GM19324 (cell line): ENCODE measurements around the gene PTPRD.

Source experiments
- ATAC-seq: cut with Tn5 transposase; IDR thresholded peaks from one replicate; pipeline ENCODE4 v1.9.1; 2021; ENCODE audit warnings: mild to moderate bottlenecking, moderate library complexity; ENCODE audit not compliant: unreplicated experiment, low FRiP score

Gene PTPRD

GRCh38 chr9:8684978-8685708 lies 1927.7 kb downstream of the PTPRD start:
- no peak for ATAC-seq

GRCh38 chr9:8683496-8683895 lies 1929.3 kb downstream of the PTPRD start:
- no peak for ATAC-seq

GRCh38 chr9:8680658-8681057 lies 1932.1 kb downstream of the PTPRD start:
- ATAC-seq, result no peak

- no peak for ATAC-seq
Measured at GRCh38 chr9:8680157-8680556, 1932.6 kb downstream of the PTPRD start.

GRCh38 chr9:8679371-8679822 lies 1933.4 kb downstream of the PTPRD start:
- no peak for ATAC-seq

- ATAC-seq, result no peak
Measured at GRCh38 chr9:8677741-8678140, 1935.1 kb downstream of the PTPRD start.

- ATAC-seq, result no peak
Measured at GRCh38 chr9:8674536-8674935, 1938.3 kb downstream of the PTPRD start.

GRCh38 chr9:8673830-8674229 lies 1939.0 kb downstream of the PTPRD start:
- no peak for ATAC-seq

DNA sequence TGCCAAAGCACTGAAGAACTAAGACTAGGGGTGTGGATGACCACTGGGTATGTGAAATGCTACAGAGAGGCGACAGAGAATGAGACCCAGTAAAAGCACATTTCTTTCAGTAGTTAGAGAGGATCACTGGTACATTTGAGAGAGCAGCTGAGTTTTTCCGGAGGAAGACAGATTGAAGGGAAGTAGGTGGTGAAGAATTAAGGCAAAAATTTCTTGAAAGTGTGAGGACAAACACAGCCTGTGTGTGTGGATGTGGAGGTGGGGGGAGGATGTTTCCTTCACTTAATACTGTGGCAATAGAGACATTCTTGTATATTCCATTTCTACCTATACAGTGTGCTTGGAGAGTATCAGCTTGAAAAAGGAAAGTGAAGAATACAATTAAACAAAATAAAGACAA lies 1942.1 kb downstream of the PTPRD start:
- ATAC-seq, result no peak

GRCh38 chr9:8668751-8669150 lies 1944.1 kb downstream of the PTPRD start:
- no peak for ATAC-seq

- ATAC-seq, result no peak
Measured at GRCh38 chr9:8668231-8668630, 1944.6 kb downstream of the PTPRD start.

DNA sequence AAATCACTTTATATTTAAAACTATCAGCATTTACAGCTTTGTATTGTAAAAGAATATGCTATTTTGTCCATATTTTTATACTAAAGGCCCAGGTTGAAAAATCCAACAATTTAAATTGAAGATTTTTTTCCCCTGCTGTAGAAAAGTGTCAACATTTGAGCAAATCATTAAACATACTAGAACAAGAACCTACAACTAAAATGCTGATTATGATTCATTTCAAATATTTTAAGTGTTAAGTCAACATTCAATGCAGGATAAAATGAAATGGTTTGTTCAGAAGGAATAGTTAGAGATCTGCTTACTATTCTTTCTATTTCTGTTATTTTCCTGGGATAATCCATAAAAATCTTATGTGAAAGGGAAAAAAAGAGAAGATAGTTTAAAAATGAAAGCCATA lies 1946.7 kb downstream of the PTPRD start:
- ATAC-seq, result no peak

DNA sequence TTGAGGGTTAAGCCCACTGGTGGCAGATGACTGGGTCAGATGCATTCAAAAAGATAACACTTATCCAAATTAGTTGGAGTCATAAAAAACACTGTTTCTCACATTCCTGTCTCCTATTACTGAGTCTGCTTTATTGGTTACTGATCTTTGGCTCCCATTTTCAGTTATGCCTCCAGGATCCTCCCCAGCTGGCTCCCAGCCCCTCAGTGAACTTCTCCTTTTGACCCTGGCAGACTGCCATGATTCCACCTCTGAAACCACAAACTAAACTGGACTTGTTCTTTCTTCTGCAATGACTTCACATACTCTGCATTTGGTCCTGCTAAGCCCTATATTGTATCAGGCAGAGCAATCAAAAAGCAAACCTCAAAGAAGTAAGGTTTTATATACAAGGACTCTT lies 1952.4 kb downstream of the PTPRD start:
- no peak for ATAC-seq

GRCh38 chr9:8659108-8659507 lies 1953.7 kb downstream of the PTPRD start:
- ATAC-seq, result no peak

DNA sequence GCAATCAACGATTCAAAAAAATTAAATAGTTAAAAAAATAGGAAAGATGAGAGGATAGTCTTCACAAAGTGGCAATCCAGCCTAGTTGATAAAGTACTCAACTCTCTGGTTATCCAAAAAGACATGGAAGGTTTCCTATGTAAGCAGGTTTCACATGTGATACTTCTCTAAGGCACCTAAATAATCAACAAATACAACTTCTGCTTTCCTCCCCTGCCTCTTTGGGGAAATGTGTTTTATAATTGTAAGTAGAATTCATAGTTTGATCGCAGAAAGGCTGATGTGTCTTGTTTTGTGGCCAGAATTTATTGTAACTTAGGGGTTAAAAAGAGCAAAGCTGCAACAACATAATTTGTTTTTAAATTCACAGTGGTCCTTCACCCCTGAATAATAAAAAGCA lies 1957.7 kb downstream of the PTPRD start:
- ATAC-seq, result no peak

GRCh38 chr9:8653855-8654254 lies 1958.9 kb downstream of the PTPRD start:
- ATAC-seq, result no peak

- no peak for ATAC-seq
Measured at GRCh38 chr9:8653111-8653510, 1959.7 kb downstream of the PTPRD start.

- ATAC-seq, result no peak
Measured at GRCh38 chr9:8652255-8652654, 1960.5 kb downstream of the PTPRD start.

- ATAC-seq, result no peak
Measured at GRCh38 chr9:8651846-8652215, 1961.0 kb downstream of the PTPRD start.

DNA sequence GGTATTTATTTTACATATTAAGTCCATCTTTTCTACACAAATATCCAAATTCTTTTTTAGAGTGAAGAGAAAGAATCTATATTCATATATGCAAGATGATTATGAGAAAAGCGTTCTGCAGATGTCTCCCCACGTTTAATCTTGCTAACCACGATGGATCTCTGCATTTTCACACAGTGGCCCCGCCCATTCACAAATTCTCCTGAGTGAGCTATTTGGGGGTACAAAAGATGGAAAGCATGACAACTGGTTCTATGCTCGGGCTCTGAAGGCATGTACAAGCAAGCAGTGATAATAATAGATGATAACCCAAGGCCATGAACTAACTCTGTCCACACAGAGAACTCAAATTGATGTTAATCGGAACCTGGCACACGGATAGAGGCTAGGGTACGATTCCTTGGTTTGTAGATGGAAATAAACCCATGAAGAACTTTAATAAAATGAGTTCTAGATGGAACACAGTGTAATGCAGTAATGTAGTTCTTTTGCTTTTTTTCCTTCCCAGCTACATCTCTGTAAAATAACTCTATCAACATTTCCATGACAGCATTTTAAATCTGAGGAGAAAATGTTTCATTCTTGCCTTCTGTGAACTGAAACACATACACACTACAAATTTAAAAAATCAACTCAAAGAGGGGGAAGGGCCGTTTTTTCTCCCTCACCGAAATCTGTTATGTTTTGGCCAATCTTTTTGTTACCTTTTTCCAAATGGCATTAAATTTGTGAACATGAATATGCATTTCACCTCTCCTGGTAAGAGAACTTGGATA lies 1961.5 kb downstream of the PTPRD start:
- no peak for ATAC-seq

GRCh38 chr9:8649807-8650206 lies 1963.0 kb downstream of the PTPRD start:
- ATAC-seq, result no peak

DNA sequence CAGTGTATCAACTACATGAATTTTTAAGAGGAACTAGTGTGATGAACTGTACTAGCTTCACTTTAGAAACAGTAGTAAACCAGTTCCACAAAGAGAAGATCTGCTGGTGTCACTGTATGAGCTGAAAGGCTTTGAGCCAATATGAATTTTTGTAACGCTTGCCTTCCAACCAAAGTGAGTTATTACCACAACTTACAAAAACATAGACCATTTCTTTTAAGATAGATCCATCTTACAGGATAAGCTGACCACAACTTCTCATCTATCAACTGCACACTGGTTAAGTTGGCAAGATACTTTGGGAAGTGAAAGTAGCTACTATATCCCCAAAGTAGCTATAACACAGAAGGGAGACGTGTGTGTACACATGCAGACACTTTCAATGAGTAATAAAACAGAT lies 1963.6 kb downstream of the PTPRD start:
- ATAC-seq, result no peak
